Limb (tissue), 2 donors: ENCODE measurements around the gene RHOC.

ENCODE experiments used
- DNase-seq, 2 donors: peaks; one replicate each; pipeline ENCODE4 v3.0.0-alpha.2; 2016; ENCODE audit errors: extremely low spot score in 2 of 2

The RHOC gene

GRCh38 chr1:112702067-112702395 is 4.9 kb downstream of the RHOC start:
- DNase-seq, result no peak

- DNase-seq, result peak in 1 of 2 donors; percentile 24
These were observed 5.5 kb downstream of the RHOC start for GRCh38 chr1:112701227-112702066.

GRCh38 chr1:112700290-112701226 is 6.4 kb downstream of the RHOC start:
- DNase-seq, result peak; percentile 90 to 95

- peak in 1 of 2 donors; percentile 21 for DNase-seq
These were observed 7.3 kb downstream of the RHOC start for GRCh38 chr1:112699425-112700144.

GRCh38 chr1:112698366-112699310 is 8.3 kb downstream of the RHOC start:
- DNase-seq, result peak in 1 of 2 donors; percentile 26

- DNase-seq, result no peak
These were observed 9.1 kb downstream of the RHOC start for GRCh38 chr1:112697781-112698201.

GRCh38 chr1:112696578-112697314 is 10.2 kb downstream of the RHOC start:
- DNase-seq, result no peak

- DNase-seq, result no peak
These were observed 11.7 kb downstream of the RHOC start for GRCh38 chr1:112695276-112695675.

- DNase-seq, result no peak
These were observed 12.5 kb downstream of the RHOC start for GRCh38 chr1:112694363-112694929.

GRCh38 chr1:112693821-112694220 is 13.1 kb downstream of the RHOC start:
- DNase-seq, result no peak

- no peak for DNase-seq
These were observed 14.2 kb downstream of the RHOC start for GRCh38 chr1:112692681-112693080.

GRCh38 chr1:112689842-112690237 is 17.1 kb downstream of the RHOC start:
- no peak for DNase-seq

GRCh38 chr1:112689196-112689841 is 17.6 kb downstream of the RHOC start:
- DNase-seq, result no peak

GRCh38 chr1:112688781-112689193 is 18.1 kb downstream of the RHOC start:
- peak; percentile 46 to 60 for DNase-seq

GRCh38 chr1:112687785-112688496 is 19.0 kb downstream of the RHOC start:
- no peak for DNase-seq

- DNase-seq, result no peak
These were observed 19.6 kb downstream of the RHOC start for GRCh38 chr1:112687361-112687760.

GRCh38 chr1:112686835-112687234 is 20.1 kb downstream of the RHOC start:
- no peak for DNase-seq

- no peak for DNase-seq
These were observed 20.5 kb downstream of the RHOC start for GRCh38 chr1:112686417-112686816.
